Measurements from ENCODE around the gene AKAP6.
A peak's percentile ranks its signal among the peaks of the same experiment; 100 is the strongest.

Gene AKAP6

DNA sequence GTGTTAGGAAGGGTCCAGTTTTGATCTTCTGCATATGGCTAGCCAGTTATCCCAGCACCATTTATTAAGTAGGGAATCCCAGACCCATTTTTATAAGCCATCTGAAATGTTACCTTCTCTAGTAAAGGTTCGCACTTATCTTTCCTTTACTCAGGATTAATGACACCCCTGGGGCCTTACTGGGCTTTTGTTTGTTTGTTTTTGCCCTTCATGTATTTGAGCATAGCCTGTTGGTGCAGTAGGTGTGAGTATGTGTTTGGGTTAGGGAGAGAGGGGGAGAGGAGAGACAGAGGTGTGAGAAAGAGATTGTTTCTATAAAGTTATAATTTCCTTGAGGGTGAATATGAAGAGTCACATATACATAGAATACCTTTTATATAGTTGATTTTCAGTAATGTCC is 96.9 kb downstream of the AKAP6 start:
- DNase-seq: no peak
- intact Hi-C loops (cut with DNase I): no loop called here

DNA sequence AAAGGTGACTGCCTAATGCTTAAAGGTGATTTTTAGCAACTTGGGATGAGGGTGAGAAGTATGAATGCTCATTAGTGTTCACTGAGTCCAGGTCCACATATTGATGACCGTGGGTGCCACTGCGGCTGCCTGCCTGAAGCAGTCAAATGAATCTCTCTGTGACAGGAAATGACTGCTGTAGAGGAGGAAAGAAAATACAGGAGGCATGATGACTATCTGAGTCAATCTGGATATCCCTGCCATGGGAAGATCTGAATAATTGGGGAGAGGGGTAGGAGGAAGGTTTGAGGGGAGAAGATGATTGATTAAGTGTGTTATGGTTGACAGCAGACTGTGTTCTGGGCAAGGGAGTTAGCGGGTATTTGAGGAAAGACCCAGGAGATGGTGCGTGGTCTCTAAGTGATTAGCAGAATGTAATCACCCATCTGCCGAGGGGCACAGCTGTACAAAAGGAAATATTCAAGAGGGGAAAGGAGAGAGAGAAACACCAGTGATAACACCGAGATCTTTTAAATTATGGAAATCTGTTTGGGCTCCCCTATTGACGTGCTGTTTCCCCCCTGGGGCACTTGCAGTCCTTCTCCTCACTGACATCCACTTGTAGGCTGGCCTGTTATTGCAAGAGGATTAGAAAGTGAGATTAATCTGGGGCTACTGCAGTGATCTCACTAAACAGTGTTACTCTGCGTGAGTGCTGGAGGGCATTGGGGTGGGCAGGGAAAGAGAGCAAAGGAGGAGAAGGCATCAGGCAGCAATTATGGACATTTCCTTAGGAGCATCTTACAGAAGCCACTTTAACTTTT is 97.7 kb downstream of the AKAP6 start:
- intact Hi-C loops (cut with DNase I): no loop called here

DNA sequence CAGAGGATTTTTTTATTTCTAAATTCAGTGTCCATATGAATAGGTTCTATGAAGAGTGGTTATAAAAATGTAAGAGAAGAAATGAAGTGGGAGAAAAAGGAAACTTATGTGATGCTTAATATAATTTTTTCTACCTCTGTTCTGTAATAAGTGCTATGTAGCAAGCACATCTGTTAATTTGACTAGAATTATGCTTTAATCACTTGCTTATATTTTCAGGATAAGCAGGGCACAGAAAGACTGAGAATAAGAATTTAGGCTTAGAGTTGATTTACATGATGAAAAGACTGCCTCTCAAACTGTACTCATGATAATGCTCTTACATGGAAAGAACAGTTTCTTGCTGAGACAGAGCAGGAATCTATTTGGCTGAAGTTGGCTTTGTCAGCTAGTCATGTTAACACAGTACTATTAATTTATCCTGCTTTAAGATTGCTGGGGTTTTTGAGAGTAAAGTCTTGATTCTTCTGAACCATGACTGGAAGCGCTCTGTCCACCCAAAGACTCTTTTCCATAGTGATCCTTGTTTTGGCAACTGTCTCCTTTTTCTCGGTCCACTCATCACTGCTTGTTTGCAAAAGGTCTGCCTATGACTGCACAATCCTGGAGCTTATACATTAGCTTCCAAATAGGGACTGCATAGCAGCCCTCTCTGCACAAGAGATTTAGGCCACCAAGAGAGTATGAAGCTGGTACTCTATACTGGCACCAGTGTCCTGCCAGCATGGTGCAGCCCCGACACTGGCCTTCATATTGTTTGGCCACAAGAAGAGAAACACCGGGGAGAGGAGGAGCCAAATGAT is 98.8 kb downstream of the AKAP6 start:
- peak in 1 of 42 donors; percentile 58 for DNase-seq
- intact Hi-C loops (cut with DNase I): no loop called here

More for the DNA sequence above, 97.7 kb downstream of the AKAP6 start:
- no peak for DNase-seq

DNA sequence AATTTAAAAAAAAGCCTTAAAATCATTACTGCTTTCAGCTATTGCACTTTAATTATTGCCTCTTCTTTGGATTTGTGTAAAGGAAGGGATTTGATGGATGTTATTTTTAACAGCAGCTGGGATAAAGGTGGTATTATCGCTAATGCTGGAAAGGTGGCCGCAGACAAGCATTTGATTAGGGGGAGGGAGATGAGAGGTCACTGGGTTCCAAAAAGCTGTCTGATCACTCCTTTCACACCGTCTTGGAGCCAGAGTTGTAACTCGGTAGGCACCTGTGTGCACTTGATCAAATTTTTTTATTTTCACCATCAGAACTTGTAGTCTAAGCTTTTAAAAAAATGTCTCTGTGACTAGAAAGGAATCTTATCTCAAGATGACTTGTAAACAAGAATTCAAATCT is 99.8 kb downstream of the AKAP6 start:
- intact Hi-C loops (cut with DNase I): no loop called here
- no peak for DNase-seq

DNA sequence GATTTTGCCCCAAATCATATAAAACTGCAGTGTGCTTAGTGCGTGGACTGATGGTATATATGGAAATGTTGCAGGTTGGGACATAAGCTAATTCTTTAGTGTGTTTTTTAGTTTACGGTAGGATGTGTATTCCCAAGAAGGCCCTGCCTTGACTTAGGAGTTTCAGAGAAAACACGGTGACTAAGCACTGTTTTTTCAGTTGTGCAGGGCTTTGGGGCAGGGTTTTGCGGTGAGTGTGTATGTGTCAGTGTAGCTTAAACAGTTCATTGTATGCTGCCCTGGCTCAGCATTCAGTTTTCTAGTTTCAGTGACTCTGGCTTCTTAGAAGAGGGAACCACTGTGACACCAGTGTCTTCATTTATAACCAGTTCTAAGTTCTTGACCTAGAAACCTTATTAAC is 101.2 kb downstream of the AKAP6 start:
- intact Hi-C loops (cut with DNase I): no loop called here
- DNase-seq: peak in 6 of 42 donors; percentile 14 to 58 (median 44)

DNA sequence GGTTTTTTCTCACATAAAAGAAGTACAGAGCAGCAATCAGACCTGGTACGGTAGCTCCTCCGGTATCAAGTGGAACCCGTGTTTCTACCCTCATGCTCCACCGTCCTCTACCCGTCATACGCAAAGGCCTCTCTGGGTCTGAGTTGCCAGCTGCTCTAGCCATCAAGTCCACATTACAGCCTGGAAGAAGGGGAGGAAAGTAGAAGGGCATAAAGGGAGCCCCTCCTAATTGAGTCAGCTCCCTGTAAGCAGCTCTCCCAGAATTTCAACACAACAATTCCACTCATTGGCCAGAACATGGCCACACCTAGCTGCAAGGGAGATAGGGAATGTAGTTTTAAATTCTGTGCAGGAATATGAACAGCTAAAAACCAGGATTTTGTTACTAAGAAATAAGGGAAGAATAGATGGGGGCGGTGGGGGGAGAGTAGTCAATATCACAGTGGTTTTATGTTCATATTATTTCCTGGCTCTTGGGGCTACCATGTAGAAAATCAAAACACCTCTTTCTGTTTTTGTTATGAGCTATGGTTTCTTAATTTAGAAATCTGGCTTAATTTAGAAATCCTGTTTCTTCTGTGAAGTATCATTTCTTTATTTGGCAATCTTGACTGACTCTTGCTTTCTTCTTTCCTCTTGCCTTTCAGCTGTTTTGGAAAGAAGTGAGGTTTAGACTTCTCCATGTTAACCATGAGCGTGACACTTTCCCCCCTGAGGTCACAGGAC is 103.9 kb downstream of the AKAP6 start:
- intact Hi-C loops (cut with DNase I): no loop called here

DNA sequence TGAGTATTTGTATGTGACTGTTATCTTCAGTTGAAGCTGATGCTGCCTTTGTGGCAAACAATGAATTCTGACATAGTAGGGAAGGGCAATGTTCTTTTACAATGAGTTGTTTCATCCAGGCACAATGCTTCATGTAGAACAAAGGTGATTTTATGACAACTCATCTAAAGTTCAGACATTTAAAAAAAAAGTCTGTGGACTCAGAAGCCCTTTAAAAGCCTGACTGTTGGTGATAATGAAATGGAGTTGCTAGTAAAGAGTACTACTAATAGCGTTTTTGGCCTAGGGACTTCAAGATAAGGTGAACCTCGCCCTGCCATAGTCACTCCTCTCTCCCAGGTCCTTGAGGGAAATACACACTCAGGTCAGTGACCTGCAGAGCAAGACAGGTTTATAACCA is 105.1 kb downstream of the AKAP6 start:
- intact Hi-C loops (cut with DNase I): no loop called here
- no peak for DNase-seq

More for the DNA sequence above, 103.9 kb downstream of the AKAP6 start:
- DNase-seq: peak in 2 of 42 donors; percentile 16 to 19

DNA sequence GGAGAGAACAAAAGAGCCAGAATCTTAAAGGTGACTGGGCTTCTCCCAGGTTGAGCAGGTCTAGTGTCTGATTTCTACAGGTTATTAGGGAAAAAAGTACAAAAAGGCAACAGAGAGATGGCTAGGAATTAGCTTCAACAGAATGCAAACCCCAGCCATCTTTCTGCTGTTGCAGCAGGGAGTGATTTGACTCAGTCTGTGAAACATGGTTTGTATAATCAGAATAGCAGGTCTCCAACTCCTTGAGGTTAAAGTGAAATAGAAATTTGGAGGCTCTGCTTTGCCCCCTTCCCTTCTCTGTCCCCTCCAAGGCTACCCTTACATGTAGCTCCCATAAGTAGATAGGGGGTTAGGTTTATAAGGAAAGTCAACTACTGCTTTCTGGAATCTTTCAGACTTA is 105.8 kb downstream of the AKAP6 start:
- no peak for DNase-seq
- intact Hi-C loops (cut with DNase I): no loop called here

DNA sequence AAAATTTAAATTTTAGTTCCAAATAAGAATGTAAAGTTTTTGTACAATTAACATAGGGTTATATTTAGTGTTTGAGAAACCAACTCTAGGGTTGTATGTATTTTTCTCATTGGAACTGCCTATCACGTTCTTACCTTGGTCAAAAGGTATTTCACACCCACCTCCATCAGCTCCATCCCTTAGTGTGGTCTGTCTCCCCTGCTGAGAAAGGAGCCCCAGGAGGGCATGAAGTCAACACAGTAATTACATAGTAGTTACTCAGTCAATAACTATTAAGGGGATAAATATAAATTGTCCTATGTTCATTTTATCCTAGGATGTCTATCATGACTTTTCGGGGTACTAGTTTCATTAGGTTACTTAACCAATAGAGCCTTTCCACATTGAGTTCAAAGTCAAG is 106.3 kb downstream of the AKAP6 start:
- intact Hi-C loops (cut with DNase I): no loop called here
- no peak for DNase-seq

DNA sequence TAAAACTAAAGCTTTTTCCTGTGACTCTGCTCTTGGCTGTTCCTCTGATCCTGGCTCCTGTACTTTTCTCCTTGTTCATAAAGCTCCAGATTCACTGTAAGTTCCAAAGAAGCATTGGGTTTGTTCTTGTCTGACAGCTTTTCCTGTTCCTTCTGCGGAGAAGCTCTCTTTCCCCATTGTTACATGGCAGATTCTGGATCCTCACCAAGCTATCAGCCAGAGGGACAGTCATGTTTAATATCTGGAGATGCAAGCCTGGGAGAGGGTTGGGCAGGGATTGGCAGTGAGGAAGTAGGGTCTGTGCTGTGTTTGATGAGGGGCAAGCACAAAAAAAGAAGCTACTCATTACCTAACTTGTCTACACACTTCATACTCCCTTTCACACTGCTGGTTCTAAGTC is 107.9 kb downstream of the AKAP6 start:
- DNase-seq: peak in 3 of 42 donors; percentile 15 to 66 (median 32)
- intact Hi-C loops (cut with DNase I): no loop called here

DNA sequence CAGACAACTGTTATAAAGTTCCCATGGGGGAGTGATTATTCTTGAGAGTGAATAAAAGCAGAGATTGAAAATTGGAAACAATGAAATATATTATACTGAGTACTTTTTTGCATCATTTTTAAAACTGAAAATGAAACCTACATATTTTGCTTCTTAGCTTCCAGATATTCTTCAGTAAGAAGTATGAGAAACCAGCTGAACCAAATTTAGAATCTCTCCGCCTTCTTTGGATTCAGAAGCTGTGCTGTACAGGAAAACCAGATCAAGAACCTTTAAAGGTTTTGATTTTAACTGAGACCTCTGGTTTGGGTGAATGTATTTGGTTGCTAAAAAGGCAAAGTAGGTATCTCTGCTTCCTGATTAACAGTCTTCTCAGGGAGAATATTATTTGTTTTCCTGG is 109.4 kb downstream of the AKAP6 start:
- intact Hi-C loops (cut with DNase I): no loop called here
- DNase-seq: peak in 1 of 42 donors; percentile 24

DNA sequence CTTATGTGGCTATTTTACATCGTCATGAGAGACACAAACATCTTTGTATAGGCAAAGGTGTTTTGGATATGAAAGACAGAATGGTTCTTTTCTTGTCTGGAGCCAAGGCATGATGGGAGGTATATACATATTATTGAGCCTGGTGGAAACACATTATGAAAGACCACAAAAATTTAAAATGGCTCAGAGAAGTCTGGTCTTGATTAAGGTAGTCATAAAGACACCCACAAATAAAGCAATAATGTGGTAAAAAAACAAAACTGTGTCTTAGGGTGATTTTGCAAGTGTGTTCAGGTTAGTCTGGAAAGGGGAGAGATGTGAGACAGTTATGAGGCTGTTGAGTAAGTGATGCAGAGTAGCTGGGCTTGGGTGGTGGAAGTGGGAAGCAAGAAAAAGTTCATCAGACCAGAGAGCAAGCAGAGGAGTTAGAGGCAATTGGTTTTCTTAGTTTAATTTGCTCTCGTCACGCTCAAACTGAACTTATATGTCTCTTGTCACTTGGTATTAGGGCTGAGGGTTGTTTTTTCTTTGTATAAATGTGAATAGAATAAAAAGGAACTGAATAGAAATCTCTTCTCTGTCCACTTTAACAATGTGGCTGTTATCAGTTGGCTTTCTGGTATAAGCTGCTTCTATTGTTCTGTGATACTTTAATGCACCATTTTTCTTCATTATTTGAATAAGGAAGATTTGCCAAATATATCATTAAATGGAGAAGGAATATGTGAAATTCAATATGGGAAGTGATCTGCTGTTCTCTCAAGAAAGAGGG is 115.0 kb downstream of the AKAP6 start:
- intact Hi-C loops (cut with DNase I): no loop called here
- no peak for DNase-seq

DNA sequence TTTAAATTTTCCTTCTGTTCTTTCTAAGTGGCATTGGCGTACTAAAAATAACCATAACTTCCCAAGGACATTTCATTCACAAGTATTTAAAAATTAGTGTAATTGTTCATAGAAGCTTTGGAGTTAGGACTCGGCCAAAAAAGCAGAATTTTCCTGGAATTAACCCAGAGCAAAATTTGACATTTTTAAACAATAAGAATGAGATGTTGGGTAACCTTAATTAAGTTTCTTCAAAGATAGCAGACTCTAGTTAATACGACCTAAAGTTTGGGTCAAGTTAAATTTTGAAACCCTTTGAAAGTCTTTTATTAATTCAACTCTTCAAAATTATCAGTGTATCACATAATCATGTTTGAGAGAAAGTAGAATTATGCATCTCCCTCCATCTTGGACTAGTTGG is 118.3 kb downstream of the AKAP6 start:
- no peak for DNase-seq
- intact Hi-C loops (cut with DNase I): no loop called here

DNA sequence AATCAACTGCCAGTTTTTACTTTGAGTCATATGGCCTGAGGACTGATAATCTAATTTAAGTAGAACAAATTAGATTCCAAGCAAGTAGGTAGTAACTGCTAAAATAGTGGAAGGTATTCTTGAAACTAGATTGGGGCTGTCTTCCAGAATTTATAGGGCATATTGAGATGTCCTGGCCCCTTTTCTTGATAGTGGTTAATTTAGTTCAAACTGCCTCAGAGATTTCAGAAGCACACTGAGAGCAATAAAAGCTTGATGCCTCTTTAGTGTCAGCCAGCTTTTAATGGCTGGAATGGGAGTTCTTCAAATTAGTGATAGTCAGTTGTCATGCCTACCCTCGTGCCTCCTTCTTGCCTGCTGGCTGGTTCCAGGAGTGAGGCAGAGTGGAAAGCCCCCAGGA is 120.5 kb downstream of the AKAP6 start:
- intact Hi-C loops (cut with DNase I): no loop called here
- DNase-seq: no peak

DNA sequence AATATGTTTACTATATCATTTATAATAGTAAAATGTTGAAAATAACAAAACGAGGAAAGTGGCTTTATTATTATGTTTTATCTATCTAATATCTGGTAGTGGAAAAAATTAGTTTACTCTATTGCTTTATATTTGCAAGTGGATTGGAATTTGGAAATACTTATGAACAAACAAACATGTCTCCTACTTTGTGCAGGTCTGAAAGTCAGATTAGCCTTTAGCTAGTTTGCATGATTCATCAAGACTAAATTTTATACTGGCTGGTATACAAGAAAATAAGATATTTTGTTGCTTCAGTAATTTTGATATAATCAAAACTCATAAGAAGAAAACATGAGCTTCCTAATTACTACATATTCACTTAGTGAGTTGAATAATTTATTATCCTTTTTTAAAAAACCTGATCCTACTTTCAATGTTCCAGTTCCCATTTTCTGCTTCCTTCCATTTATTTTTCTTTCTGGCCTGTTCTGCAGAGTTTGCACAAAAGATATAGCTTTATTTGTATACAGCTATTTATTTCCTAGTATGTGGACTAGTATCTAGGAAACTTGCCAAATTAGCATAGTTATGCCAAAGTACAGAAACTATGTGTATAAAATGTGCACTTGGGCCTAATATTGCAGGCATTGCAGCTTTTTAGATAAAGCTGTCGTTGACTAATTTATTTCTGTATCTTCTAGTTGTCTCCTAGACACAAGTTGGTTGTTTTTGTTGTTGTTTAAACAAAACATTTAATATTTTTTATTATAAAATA is 122.0 kb downstream of the AKAP6 start:
- intact Hi-C loops (cut with DNase I): no loop called here
- DNase-seq: no peak

DNA sequence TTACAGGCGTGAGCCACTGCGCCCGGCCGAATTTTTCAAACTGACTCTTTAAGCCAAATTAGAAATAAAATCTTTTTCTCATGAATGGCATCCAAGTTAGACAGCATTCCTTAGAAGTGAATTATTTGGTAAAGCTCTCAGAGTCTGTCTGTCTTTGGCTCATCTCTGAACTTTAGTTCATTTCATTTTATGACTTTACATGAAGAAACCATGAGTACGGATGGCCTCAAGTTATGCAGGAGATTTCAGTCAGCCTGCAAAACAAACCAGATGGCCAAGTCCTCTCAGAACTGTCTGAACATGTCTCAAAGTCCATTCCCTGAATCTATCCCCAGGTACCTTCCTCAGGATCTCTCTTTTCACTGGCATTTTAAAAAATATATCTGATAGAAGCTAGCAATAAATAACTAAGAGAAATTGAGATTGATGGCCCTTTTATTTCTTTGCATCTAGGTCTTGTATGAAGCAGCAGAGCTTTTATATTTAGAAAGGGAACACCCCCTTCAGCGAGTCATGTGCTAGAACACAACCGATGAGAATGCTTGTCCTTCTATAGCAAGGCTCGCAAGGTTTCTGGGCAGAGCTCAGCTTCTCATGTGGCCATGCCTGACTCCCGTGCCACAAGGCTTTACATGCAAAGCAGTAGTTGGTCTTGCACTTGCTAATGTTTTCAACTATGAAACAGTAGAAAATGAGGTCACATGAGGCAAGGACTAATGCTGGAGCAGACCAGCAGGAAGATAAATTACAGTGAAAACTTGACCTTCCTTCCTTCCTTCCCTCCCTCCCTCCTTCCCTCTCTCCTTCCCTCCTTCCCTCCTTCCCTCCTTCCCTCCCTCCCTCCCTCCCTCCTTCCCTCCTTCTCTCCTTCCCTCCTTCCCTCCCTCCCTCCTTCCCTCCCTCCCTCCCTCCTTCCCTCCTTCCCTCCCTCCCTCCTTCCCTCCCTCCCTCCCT is 125.0 kb downstream of the AKAP6 start:
- no peak for DNase-seq

DNA sequence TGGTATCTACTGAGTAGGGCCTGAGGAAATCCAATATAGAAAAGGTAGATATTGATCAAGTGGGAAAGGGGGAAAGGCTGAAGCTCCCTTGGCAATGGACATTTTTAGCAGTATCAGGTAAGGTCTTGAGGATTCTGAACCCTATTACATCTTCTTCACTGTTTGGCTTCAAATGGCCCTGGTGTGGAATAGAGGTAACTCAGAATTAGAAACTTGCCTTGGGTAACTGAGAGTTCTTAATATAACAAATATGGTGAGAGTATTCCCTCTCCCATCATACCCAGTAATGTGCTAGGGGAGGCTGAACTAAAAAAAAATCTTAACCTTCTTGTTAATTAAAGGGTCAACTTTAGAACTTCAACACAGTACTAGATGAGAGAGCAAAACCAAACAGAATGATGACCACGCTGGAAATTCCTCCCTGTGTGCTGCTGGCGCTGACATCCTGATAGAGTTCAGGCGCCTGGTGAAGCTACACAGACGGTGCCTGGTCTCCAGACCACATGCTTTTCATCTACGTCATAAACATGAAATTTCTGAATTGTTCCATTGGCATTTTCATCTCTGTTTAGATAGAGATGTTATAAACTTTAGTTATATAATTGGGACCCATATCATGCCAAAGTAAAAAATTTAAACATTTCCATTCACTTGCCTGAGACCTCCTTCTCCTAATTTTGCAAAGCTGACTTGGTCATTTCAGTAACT is 128.3 kb downstream of the AKAP6 start:
- intact Hi-C loops (cut with DNase I): no loop called here
- peak in 1 of 42 donors; percentile 65 for DNase-seq

More for the DNA sequence above, 125.0 kb downstream of the AKAP6 start:
- intact Hi-C loops (cut with DNase I): no loop called here

Measured in head of caudate nucleus (tissue), 42 donors.